Measurements from ENCODE around the gene PIKFYVE.
A peak's percentile ranks its signal among the peaks of the same experiment; 100 is the strongest.

The PIKFYVE gene

DNA sequence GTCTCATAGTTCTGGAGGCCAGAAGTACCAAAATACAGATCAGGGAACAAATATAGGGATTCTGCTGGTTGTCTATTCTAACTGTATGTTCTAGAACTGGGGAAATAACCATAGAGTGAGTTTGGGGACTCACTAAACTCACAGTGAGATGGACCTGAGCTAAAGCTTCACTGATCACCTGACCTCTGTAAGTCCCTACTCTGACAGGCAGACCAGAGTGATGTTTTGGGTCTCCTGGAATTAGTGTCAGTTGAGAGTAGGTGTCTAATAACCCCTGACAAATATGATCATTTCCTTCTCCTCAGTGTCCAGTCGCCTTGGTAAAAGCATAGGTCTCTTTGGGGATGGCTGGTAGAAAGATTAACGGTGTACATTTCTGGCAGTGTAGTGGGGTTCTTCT lies 14.2 kb downstream of the PIKFYVE start:
- DNase-seq, result no peak
- intact Hi-C loops (cut with DNase I), result no loop called here

DNA sequence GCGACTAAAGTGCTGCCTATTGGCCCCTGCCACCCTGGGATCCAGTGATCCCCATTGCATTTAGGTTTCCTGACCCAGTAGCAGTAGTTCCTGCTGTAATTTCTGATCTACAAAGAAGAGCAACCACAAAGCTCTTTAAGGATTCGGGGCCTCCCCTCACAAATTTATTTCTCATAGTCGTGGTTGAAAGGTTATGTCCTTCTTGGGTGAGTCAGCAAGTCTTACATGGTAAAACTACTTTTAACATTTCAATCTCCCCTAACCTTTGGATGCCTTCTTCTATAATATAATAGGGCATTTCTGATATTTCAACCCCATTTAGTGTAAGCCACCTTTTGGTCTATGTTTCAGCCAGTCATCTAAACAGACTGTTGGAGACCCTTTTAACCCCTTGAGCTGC lies 14.9 kb downstream of the PIKFYVE start:
- intact Hi-C loops (cut with DNase I), result no loop called here
- no peak for DNase-seq

DNA sequence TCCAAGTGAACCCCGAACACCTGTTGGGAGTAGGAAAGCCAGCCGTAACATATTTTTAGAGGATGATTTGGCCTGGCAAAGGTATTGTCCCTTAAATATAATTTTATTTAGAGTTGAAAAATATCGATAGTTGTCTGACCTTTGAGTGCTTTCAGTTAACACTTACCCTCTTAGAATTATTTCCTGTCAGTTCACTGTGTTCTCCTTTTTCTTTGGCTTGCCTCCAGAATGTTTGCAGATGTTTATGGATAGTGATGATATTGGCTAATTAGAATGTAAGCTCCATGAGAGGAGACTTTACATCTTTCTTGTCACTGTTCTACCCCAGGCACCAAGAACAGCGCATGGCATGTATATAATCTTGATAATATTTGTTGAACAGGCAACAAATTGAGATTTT lies 19.8 kb downstream of the PIKFYVE start:
- intact Hi-C loops (cut with DNase I), result no loop called here
- no peak for DNase-seq

DNA sequence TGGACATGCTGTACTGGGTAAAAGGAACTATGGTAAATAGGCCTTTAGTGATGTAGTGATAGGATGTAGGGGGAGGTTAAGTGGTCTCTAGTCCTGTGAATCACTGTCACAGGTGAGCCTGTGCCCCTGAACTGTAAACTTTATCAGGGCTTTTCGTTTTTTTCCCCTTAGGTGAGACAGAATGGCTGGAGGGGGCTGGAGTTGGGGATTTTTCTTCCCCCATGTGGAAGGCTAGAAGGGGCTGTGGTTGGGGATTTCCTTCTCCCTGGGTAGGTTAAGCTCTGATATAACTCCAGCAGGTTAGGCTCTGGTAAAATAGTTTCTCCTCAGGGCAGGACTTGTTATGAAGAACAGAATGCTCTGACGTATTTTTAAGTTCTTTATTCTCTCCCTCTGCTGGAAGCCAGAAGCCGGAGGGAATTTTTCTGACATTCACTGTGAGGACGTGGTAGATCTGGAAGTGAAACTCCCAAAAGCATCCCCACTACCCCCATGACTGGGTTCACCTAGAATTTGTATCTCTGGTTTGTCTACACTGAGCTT lies 28.5 kb downstream of the PIKFYVE start:
- DNase-seq, result no peak
- intact Hi-C loops (cut with DNase I), result no loop called here

DNA sequence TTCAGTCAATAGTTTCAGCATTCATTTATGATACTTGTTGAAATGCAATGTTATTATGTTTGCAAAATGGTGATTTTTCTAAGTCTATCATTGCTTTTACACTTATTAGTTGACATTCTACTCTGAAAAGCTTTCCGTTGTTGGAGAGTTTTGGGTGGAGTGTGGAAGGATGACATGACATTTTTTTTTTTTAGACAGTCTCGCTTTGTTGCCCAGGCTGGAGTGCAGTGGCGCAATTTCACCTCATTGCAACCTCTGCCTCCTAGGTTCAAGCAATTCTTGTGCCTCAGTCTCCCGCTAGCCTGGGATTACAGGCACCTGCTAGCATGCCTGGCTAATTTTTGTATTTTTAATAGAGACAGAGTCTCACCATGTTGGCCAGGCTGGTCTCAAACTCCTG lies 29.8 kb downstream of the PIKFYVE start:
- DNase-seq, result no peak
- intact Hi-C loops (cut with DNase I), result no loop called here

DNA sequence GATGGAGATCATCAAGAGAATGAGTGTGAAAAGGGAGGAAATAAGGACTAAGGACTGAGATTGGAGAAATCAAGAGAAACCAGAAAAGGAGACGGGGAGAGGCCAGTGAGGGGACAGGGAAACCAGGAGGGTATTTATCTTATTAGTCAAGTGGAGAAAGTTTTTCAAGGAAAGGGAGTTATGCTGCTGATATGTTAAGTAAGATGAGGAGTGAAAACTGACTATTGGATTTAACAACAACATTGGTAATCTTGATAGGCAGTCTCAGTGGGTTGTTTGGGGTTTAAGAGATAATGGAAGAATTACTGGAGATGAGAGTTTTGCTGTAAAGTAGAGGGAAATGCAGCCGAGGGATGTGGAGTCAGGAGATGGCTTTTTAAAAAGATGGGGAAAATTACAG lies 30.6 kb downstream of the PIKFYVE start:
- DNase-seq, result no peak
- intact Hi-C loops (cut with DNase I), result no loop called here

DNA sequence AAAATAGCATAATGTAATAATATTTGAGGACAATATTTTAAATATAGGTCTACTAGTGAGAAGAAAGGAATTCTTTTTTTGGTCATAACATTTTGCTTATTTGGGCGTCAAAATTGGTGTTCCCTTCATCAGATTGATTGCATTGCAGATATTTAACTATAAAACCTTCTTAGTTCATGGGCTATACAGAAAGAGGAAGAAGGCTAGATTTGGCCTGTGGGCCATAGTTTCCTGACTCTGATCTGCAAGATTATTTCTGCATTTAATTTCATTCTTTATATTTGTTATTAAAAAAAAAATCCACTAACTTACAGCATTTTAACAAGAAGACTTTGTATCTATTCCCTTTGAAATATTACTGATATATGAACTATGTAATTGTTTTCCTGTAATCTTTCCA lies 31.9 kb downstream of the PIKFYVE start:
- intact Hi-C loops (cut with DNase I), result no loop called here
- DNase-seq, result no peak

DNA sequence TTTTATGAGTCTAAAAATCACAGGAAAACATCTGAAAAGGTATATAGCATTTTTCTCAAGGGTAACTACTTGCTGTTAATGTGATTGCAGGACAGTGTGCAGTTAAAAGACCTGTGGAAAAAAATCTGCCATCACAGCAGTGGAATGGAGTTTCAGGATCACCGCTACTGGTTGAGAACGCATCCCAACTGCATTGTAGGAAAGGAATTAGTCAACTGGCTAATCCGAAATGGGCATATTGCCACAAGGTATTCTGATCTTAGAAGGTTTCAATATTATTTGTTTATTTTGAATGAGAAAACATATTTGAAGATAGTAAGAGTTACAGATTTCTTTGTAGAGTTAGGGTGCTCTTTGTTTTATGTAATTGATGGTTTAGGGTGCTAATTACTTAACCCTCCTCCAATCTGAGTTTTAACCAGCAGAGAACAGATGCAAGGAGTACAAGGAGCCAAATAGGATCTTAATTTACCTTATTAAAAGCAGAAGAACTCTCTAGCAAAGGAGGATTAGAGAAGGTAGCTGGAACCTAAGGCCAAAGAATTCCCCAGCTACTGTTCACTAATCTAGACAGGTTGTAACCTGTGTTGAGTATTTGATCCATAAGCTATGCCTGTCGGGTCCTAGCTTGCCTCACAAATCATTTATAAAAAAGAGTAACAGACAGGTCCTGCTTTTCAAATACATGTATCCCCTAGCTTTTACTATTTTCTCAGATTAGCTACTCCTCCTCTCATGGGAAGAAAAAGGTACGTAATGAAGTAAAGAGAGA lies 35.0 kb downstream of the PIKFYVE start:
- DNase-seq, result no peak
- intact Hi-C loops (cut with DNase I), result no loop called here

DNA sequence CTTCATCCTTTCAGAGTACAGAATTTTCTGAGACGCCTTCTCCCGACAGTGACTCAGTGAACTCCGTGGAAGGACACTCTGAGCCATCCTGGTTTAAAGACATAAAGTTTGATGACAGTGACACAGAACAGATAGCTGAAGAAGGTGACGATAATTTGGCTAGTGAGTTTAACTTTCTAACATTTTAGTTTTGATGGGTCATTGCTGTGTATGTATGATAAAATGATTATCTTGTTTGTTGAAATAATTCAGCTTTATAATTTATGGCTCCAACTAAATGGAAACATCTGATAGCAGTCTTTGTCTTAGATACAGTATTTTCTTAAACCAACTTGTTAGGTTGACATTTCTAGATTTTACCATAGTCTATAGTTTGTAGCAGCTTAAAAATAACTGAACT lies 38.1 kb downstream of the PIKFYVE start:
- intact Hi-C loops (cut with DNase I), result no loop called here
- DNase-seq, result no peak

DNA sequence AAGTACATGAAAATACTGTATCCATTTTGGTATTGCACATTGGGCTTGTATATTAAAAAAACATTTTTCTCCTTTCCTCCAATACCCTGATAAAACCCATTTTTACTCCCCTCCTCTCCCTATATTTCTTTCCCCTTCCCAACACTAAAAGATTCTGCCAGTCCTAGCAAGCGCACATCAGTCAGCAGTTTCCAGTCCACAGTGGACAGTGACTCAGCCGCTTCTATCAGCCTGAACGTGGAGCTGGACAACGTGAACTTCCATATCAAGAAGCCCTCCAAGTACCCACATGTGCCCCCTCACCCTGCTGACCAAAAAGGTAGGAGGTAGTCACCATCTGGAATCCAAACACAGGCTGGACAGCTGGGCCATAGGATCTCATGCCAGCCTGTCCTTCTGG lies 38.6 kb downstream of the PIKFYVE start:
- DNase-seq, result no peak
- intact Hi-C loops (cut with DNase I), result no loop called here

DNA sequence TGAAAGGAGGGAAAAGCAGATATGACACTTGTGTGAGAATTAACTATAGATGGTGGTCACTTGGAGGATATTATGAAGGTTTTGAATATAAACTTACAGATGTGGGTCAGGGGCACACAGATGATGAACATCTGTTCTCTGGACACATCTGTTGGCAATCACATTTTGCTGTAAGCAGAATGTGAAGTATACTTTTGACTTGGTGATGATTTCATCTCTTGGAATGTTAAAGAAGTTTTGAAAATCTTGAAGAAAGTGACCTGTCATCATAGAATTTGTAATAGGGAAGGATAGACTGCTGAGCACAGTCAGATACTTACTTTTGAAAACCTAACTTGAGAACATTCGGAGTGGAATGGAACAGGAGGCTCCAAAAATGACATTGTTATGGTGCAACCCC lies 40.2 kb downstream of the PIKFYVE start:
- intact Hi-C loops (cut with DNase I), result no loop called here
- DNase-seq, result no peak

DNA sequence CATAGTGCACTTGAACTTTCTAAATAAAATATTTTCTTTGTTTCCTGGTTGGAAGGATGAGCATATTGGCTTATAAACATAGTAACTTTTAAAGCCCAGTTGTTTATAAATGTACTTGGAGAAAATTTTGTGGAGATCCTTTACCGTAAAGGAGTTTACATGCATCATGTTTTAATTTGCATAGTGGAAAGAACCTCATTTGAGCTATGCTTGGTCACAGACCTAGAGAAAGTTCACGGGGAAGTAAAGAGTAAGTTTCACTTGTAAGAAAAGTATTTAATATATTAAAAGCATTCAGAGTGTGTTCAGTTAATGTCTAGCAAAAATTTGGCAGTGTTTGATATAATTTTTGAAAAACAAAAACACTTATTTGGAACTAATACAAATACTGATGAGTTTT lies 45.3 kb downstream of the PIKFYVE start:
- DNase-seq, result no peak
- intact Hi-C loops (cut with DNase I), result no loop called here

DNA sequence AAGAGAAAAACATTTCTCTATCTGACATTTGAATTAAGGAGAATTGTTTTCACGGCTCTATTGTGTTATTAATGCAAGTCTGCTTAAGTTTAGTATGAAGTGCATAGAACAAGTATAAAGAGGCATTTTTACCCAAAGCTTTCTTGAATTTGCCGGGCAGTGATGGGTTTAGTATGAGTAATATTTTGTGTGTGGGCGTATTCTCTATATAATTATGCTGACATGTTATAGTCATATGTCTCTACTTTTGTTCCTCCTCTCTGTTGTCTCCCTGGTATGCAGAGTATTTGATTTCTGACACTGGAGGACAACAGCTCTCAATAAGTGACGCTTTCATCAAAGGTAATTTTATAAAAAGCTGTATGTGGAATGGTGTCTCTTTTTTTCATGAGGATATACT lies 45.9 kb downstream of the PIKFYVE start:
- DNase-seq, result no peak
- intact Hi-C loops (cut with DNase I), result no loop called here

DNA sequence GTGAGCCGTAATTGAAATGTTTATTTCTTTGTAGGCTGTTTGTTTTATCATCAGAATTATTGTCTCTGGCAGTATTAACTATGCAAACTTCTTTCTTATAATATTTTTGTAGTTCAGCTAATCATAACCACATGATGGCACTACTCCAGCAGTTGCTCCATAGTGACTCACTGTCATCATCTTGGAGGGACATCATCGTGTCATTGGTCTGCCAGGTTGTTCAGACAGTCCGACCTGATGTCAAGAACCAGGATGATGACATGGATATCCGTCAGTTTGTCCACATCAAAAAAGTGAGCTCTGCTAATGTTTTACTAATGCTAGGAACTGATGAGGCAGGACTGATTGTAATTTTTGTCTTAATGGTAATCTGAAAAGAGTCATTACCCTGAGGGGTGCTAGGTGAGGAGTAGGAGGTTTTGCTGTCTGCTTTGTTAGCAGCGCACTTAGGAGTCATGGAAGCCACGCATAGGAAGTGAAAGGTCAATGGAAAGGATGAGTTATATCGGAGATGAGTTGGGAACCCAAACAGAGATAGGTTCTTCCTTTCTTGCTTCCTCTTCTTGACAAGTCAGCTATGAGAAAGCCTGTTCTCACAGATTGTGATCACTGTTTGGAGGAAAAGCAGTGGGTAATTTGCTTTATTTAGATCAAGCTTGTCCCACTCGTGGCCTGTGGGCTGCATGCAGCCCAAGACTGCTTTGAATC lies 49.2 kb downstream of the PIKFYVE start:
- intact Hi-C loops (cut with DNase I), result no loop called here
- DNase-seq, result no peak

DNA sequence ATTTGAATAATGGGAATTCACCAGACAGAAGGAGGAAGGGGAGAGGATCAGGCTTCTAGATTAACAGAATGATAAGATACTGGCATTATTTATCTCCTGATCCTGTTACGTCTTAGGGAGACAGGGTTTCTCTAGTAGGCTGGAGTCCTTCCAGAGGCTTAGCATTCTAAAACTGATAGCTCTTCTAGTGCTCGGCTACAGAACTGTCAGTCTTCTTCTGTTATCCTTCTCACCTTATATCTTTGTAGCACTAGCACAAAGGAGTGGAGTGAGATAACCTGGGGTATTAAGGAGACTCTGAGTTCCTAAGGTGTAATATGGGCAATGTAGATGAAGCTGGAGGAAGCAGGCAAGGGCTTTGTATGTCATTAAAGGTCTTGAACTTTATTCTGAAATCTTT lies 52.1 kb downstream of the PIKFYVE start:
- DNase-seq, result no peak
- intact Hi-C loops (cut with DNase I), result no loop called here

DNA sequence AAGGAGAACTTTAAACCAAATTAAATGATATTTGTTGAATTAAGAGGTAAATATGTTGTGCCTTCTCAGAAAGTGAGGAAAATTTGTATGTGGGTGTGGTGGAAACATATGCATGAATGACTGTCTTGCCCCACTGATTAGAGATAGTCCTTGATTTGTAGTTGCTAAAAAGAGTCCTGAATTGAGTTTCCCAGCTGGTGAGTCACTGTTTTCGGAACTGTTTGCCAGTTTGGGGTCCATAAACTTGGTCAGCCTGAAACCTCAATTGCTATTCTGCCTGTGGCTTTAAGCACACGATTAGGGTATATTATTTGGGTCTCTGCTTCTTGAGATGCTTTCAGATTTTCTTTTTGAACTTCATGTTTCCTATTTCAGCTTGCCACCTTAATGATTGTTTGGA lies 53.3 kb downstream of the PIKFYVE start:
- intact Hi-C loops (cut with DNase I), result no loop called here
- peak in 1 of 42 donors; percentile 3 for DNase-seq

DNA sequence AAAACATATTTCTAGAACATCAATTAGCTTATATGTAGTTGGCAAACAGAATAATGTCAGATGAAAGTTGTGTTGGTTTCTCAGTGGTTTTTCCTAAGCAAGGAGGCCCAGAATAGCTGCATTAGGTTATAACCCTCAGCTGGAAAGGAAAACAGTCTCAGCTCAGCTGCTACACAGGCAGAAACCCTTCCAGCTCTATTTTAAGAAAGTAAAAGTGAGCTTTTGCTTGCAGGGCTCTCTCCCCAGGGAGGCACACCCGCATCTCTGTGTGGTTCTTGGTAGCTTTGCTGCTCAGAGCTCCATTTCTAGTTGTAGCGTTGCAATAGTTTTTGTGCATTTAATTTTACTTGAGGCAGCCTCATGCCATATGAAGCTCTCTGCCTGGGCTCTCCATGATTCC lies 54.6 kb downstream of the PIKFYVE start:
- intact Hi-C loops (cut with DNase I), result no loop called here
- peak in 33 of 42 donors; percentile 9 to 75 (median 41) for DNase-seq

DNA sequence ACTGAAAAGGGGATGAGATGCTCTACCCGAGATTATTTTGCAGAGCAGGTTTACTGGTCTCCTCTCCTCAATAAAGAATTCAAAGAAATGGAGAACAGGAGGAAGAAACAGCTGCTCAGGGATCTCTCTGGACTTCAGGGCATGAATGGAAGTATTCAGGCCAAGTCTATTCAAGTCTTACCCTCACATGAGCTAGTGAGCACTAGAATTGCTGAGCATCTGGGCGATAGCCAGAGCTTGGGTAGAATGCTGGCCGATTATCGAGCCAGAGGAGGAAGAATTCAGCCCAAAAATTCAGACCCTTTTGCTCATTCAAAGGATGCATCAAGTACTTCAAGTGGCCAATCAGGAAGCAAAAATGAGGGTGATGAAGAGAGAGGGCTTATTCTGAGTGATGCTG lies 60.0 kb downstream of the PIKFYVE start:
- DNase-seq, result peak in 24 of 42 donors; percentile 7 to 62 (median 29)
- intact Hi-C loops (cut with DNase I), result no loop called here

DNA sequence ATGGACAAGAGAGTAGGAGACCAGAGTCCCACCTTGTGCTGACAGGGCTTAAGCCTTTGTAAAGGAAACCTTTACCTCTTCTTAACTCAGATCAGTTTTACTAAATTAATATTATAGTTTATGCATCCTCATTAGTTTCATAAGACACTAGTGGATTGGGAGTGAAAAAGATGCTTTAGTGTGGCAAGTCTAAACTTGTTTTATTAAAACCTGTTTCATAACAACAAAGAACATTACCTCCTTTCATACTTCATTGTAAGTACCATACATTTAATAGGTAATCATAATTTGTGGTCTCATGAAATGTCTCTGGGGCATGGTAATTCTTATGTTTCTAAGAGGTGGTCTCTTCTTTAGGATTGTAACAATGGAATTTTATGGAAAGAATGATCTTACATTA lies 63.4 kb downstream of the PIKFYVE start:
- no peak for DNase-seq
- intact Hi-C loops (cut with DNase I), result no loop called here

DNA sequence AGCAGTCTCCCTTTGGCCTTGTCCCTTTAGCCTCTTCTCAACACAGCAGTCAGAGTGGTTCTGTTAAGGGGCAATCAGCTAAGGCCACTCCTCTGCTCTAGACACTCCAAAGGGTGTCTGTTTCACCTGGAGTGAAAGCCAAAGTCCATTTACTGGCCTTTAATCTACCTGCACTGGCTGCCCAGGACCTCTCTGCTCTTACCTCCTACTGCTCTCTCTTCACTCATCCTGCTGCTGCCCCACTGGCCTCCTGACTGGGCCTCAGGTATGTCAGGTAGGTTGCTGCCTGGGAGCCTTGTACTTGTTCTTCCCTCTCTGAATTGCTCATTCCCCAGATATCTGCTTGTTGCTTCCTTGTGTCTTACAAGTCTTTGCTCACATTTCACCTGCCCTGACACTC lies 68.2 kb downstream of the PIKFYVE start:
- DNase-seq, result no peak
- intact Hi-C loops (cut with DNase I), result no loop called here

DNA sequence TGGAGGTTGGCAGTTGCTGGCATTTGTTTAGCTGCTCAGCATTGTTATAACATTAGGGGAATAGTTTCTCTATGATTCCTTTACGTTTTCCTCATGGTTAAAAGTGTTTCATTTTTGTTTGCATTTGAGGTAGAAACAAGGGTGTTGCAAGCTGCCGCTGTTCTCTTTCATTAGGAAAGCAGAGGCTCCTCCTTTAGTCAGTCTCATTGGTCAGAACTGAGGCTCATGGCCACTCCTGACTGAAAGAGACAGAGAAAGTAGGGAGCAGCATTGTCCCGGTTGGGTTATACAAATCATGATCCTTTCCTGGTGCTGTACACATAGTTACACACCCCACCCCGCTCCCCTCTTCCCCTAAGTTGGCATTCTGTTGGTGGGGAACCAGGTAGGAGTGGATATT lies 80.7 kb downstream of the PIKFYVE start:
- intact Hi-C loops (cut with DNase I), result no loop called here
- no peak for DNase-seq
